Activated T-cell treated with anti-CD3 and anti-CD28 coated beads, Interleukin-2, amount 50 U/mL, for 24 hours (primary cell): ENCODE data around the gene MBD3L2.
"Not testable (repeated sequence)": the region's sequence is repeated elsewhere in the genome, so short reads cannot be mapped to it uniquely, and the experiment has no call there.

Experiments
- DNase-seq: peaks from one replicate; pipeline ENCODE4 v3.0.0-alpha.2; 2020
- H3K27ac Mint-ChIP-seq: 2 replicates; pipeline ENCODE4 v1.8.0; 2020; ENCODE audit warnings: mild to moderate bottlenecking, mixed read lengths
- H3K27me3 Mint-ChIP-seq: 2 replicates; pipeline ENCODE4 v1.8.0; 2020; ENCODE audit warnings: mixed read lengths
- H3K36me3 Mint-ChIP-seq: 2 replicates; pipeline ENCODE4 v1.8.0; 2020; ENCODE audit warnings: low read depth, mixed read lengths
- H3K4me1 Mint-ChIP-seq: 2 replicates; pipeline ENCODE4 v1.8.0; 2020; ENCODE audit warnings: low read depth, mixed read lengths
- H3K4me3 Mint-ChIP-seq: 2 replicates; pipeline ENCODE4 v1.8.0; 2020; ENCODE audit warnings: mild to moderate bottlenecking, moderate library complexity, mixed read lengths
- H3K9me3 Mint-ChIP-seq: 2 replicates; pipeline ENCODE4 v1.8.0; 2020; ENCODE audit warnings: mixed read lengths

MBD3L2 gene

GRCh38 chr19:7051421-7051820, 2.3 kb downstream of the MBD3L2 start:
- not testable (repeated sequence) for H3K4me1 Mint-ChIP-seq, H3K27ac Mint-ChIP-seq, H3K27me3 Mint-ChIP-seq, DNase-seq, H3K9me3 Mint-ChIP-seq, H3K4me3 Mint-ChIP-seq, H3K36me3 Mint-ChIP-seq

- H3K36me3 Mint-ChIP-seq, H3K4me3 Mint-ChIP-seq, DNase-seq, H3K27ac Mint-ChIP-seq, H3K27me3 Mint-ChIP-seq, H3K9me3 Mint-ChIP-seq, H3K4me1 Mint-ChIP-seq: not testable (repeated sequence)
Observed at GRCh38 chr19:7052896-7053295, 3.8 kb downstream of the MBD3L2 start.

- not testable (repeated sequence) for DNase-seq, H3K36me3 Mint-ChIP-seq, H3K4me3 Mint-ChIP-seq, H3K27me3 Mint-ChIP-seq, H3K4me1 Mint-ChIP-seq, H3K27ac Mint-ChIP-seq, H3K9me3 Mint-ChIP-seq
Observed at GRCh38 chr19:7054635-7055368, 5.7 kb downstream of the MBD3L2 start.

GRCh38 chr19:7055679-7056078, 6.6 kb downstream of the MBD3L2 start:
- H3K4me3 Mint-ChIP-seq, H3K9me3 Mint-ChIP-seq, H3K36me3 Mint-ChIP-seq, DNase-seq, H3K27me3 Mint-ChIP-seq, H3K27ac Mint-ChIP-seq, H3K4me1 Mint-ChIP-seq: not testable (repeated sequence)

- not testable (repeated sequence) for H3K27me3 Mint-ChIP-seq, H3K36me3 Mint-ChIP-seq, H3K4me3 Mint-ChIP-seq, DNase-seq, H3K4me1 Mint-ChIP-seq, H3K9me3 Mint-ChIP-seq, H3K27ac Mint-ChIP-seq
Observed at GRCh38 chr19:7056371-7056770, 7.2 kb downstream of the MBD3L2 start.

- H3K4me3 Mint-ChIP-seq, H3K36me3 Mint-ChIP-seq, H3K4me1 Mint-ChIP-seq, DNase-seq, H3K27ac Mint-ChIP-seq, H3K27me3 Mint-ChIP-seq, H3K9me3 Mint-ChIP-seq: not testable (repeated sequence)
Observed at GRCh38 chr19:7058576-7058975, 9.5 kb downstream of the MBD3L2 start, which contains the start of gene MBD3L3. TSS of gene MBD3L3 (minus strand) at chr19:7058676. CDS start at chr19:7058605, 71 bp downstream.

GRCh38 chr19:7059977-7060376, 10.9 kb downstream of the MBD3L2 start:
- not testable (repeated sequence) for DNase-seq, H3K4me1 Mint-ChIP-seq, H3K27me3 Mint-ChIP-seq, H3K36me3 Mint-ChIP-seq, H3K4me3 Mint-ChIP-seq, H3K9me3 Mint-ChIP-seq, H3K27ac Mint-ChIP-seq

GRCh38 chr19:7063339-7063738, 14.2 kb downstream of the MBD3L2 start:
- Mint-ChIP-seq H3K4me3 (no peak overlapping the region), H3K36me3 (no peaks in the 10 kb centered on the region), H3K4me1 (peaks cover under 1% of the 10 kb centered on the region), H3K27ac (no peak overlapping the region), H3K9me3 (no peaks in the 10 kb centered on the region), H3K27me3 (no peaks in the 10 kb centered on the region)
- no peak for DNase-seq

- Mint-ChIP-seq H3K27me3 (no peaks in the 10 kb centered on the region), H3K9me3 (no peaks in the 10 kb centered on the region), H3K27ac (no peak overlapping the region), H3K4me1 (peaks cover 5% of the 10 kb centered on the region), H3K36me3 (no peaks in the 10 kb centered on the region), H3K4me3 (no peak overlapping the region)
- DNase-seq: no peak
Observed at GRCh38 chr19:7063764-7064418, 14.8 kb downstream of the MBD3L2 start.

- Mint-ChIP-seq H3K4me1 (peaks cover 23% of the 10 kb centered on the region), H3K36me3 (peaks cover 26% of the 10 kb centered on the region)
- H3K4me3 Mint-ChIP-seq, H3K27me3 Mint-ChIP-seq, DNase-seq, H3K9me3 Mint-ChIP-seq, H3K27ac Mint-ChIP-seq: not testable (repeated sequence)
Observed at GRCh38 chr19:7067122-7067521, 18.0 kb downstream of the MBD3L2 start.

GRCh38 chr19:7067716-7068115, 18.6 kb downstream of the MBD3L2 start:
- DNase-seq: no peak
- peaks cover 27% of the 10 kb centered on the region for H3K4me1 Mint-ChIP-seq
- no peaks in the 10 kb centered on the region for H3K27me3 Mint-ChIP-seq
- H3K9me3 Mint-ChIP-seq: no peaks in the 10 kb centered on the region
- H3K4me3 Mint-ChIP-seq: no peak overlapping the region
- H3K36me3 Mint-ChIP-seq: peaks cover 32% of the 10 kb centered on the region
- H3K27ac Mint-ChIP-seq: no peak overlapping the region

- Mint-ChIP-seq H3K36me3 (peaks cover 39% of the 10 kb centered on the region), H3K4me1 (peaks cover 29% of the 10 kb centered on the region), H3K4me3 (peak overlapping the region; percentile 96), H3K27me3 (no peaks in the 10 kb centered on the region), H3K9me3 (no peaks in the 10 kb centered on the region), H3K27ac (peak overlapping the region; percentile 97)
- DNase-seq: no peak
Observed at GRCh38 chr19:7068599-7068998, 19.5 kb downstream of the MBD3L2 start.

GRCh38 chr19:7069042-7069903, 20.2 kb downstream of the MBD3L2 start, which contains the start of gene ZNF557:
TSS of gene ZNF557 (plus strand) at chr19:7069703. CDS start at chr19:7075075, 5,372 bp downstream.
- no peaks in the 10 kb centered on the region for H3K9me3 Mint-ChIP-seq
- no peaks in the 10 kb centered on the region for H3K27me3 Mint-ChIP-seq
- H3K4me3 Mint-ChIP-seq: peak within 1 kb of the TSS; percentile 96
- H3K4me1 Mint-ChIP-seq: peaks cover 29% of the 10 kb centered on the region
- DNase-seq: peak; percentile 98
- H3K27ac Mint-ChIP-seq: peak within 1 kb of the TSS; percentile 97
- peaks cover 46% of the 10 kb centered on the region for H3K36me3 Mint-ChIP-seq

- H3K4me3 Mint-ChIP-seq: peak overlapping the region; percentile 96
- H3K4me1 Mint-ChIP-seq: peaks cover 29% of the 10 kb centered on the region
- H3K27ac Mint-ChIP-seq: peak overlapping the region; percentile 97
- DNase-seq: no peak
- H3K36me3 Mint-ChIP-seq: peaks cover 52% of the 10 kb centered on the region
- H3K9me3 Mint-ChIP-seq: no peaks in the 10 kb centered on the region
- no peaks in the 10 kb centered on the region for H3K27me3 Mint-ChIP-seq
Observed at GRCh38 chr19:7069904-7070226, 20.7 kb downstream of the MBD3L2 start.

GRCh38 chr19:7072541-7072940, 23.4 kb downstream of the MBD3L2 start:
- H3K9me3 Mint-ChIP-seq: peaks cover 10% of the 10 kb centered on the region
- H3K27ac Mint-ChIP-seq: no peak overlapping the region
- peak overlapping the region; percentile 19 for H3K4me3 Mint-ChIP-seq

More at GRCh38 chr19:7072541-7072940, 23.4 kb downstream of the MBD3L2 start:
- Mint-ChIP-seq H3K4me1 (peaks cover 29% of the 10 kb centered on the region), H3K27me3 (no peaks in the 10 kb centered on the region), H3K36me3 (peaks cover 79% of the 10 kb centered on the region)
- DNase-seq: no peak
